Measurements from ENCODE around the gene ACADM.
A peak's percentile ranks its signal among the peaks of the same experiment; 100 is the strongest.

The ACADM gene

DNA sequence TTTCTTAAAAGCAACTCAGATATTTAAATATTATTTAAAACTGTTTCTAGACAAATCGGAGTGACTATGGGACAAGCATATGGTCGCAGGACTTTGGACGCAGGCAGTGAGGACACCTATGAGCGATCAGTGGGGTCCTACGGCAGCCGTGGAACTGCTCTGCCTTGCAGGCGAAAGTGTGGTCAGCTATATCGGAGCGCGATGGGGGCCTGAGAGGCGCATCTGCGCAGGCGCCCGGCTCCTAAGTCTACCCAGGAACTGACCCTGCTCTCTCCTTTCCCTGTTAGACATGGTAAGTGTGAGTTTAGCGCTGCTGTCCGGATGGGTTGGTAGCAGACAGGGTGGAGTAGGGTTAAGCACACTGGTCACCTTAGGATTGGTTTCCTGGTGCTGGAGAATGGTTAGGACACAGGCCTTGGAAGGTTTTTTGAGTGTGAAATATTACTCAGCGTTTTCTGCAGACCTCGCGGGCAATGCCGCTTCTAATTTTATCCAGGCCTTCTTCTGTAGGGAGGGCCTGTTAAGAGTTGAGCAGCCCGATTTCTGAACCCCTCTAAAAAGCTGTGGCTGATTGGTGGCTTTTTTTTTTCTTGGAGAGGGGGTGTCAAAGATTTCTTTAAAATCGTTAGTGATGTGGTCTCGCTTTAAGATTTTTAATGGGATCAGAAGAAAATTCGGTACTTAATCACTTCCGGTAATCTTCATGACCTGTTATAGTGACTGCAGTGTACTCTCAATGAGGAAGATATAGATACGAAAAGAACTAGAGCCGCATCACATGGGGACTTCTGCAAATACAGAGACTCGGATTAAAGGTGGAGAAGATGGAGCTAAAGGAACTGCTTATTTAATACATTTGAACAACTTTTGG, 61.7 kb downstream of the ACADM start, which contains the start of gene RABGGTB:
TSS of gene RABGGTB (plus strand) at position 274 of the 871 bp plus-strand sequence. CDS start at position 290, 16 bp downstream.
- DNase-seq (ENCODE audit: low read depth) = peak; percentile 93
- H3K4me3 ChIP-seq (ENCODE audit: low read depth, low read length) = peak within 1 kb of the TSS; percentile 78
- TF ChIP-seq, protein P1, sequence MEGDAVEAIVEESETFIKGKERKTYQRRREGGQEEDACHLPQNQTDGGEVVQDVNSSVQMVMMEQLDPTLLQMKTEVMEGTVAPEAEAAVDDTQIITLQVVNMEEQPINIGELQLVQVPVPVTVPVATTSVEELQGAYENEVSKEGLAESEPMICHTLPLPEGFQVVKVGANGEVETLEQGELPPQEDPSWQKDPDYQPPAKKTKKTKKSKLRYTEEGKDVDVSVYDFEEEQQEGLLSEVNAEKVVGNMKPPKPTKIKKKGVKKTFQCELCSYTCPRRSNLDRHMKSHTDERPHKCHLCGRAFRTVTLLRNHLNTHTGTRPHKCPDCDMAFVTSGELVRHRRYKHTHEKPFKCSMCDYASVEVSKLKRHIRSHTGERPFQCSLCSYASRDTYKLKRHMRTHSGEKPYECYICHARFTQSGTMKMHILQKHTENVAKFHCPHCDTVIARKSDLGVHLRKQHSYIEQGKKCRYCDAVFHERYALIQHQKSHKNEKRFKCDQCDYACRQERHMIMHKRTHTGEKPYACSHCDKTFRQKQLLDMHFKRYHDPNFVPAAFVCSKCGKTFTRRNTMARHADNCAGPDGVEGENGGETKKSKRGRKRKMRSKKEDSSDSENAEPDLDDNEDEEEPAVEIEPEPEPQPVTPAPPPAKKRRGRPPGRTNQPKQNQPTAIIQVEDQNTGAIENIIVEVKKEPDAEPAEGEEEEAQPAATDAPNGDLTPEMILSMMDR (IDR thresholded peaks at IDR 0.05; ENCODE audit: low read depth, low read length, missing control alignments) = no peak

DNA sequence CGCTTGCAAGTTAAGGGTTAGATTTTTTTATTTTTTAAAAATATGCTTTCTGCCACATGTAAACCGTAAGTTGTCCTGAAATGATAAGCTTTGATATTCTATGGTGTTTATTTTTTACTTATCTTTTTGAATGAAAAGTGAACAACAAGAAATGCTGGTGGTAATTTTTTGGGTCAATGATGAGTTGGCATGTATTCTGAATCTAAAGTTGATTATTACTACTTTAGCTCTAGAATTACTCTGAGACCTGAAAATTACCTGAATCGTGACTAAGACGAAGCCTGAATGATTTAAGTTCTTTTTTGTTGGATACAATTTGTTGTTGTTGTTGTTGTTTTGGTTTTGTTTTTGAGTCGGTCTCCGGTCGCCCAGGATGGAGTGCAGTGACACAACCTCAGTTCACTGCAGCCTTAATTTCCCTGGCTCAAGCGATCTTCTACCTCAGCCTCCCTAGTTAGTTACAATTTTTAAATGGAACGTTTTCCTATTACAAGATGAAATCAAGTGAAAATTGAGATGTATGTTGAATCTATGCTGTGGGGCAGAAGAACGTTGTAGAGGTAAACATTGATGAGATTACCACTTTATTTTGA, 62.5 kb downstream of the ACADM start:
- TF ChIP-seq, protein P1 (IDR thresholded peaks at IDR 0.05; ENCODE audit: low read depth, low read length, missing control alignments) = no peak
- H3K4me3 ChIP-seq (ENCODE audit: low read depth, low read length) = peak overlapping the region; percentile 78
- DNase-seq (ENCODE audit: low read depth) = no peak

DNA sequence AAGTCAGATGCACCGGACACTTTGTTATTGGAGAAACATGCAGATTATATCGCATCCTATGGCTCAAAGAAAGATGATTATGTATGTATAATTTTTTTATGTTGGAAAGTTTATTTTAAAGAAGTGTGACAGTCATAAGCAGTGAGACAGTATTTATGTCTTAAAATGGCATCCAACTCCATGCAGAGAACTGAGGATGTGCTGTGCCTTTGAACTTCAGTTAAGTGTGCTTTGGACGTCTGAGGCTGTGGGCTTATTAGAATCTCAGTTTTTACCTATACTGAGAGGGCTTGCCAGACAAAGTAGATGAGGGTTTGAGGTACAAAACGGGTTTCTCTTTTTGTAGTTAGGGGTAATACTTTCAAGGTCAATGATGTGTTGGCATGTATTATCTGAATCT, 63.0 kb downstream of the ACADM start:
- TF ChIP-seq, protein P1 (IDR thresholded peaks at IDR 0.05; ENCODE audit: low read depth, low read length, missing control alignments) = no peak
- H3K4me3 ChIP-seq (ENCODE audit: low read depth, low read length) = peak overlapping the region; percentile 78
- DNase-seq (ENCODE audit: low read depth) = no peak

DNA sequence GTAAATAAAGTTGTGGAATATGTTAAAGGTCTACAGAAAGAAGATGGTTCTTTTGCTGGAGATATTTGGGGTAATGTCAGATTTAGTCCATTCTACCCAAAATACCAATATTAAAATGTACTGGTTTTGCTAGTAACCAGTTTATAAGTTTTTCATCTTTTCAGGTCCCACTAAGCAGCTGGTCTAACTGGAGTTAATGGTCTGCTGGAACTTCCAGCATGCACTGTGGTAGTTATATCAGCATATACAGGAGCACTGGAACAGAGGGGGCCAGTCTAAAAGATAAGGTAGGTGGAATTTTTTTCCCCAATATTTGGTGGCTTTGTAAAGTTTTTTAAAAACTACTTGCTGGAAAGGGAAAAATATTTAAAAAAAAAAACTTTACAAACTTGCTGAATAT, 65.5 kb downstream of the ACADM start:
- TF ChIP-seq, protein P1 (IDR thresholded peaks at IDR 0.05; ENCODE audit: low read depth, low read length, missing control alignments) = no peak
- H3K4me3 ChIP-seq (ENCODE audit: low read depth, low read length) = peak overlapping the region; percentile 78; the same call in 1 of the 2 replicates
- DNase-seq (ENCODE audit: low read depth) = no peak

DNA sequence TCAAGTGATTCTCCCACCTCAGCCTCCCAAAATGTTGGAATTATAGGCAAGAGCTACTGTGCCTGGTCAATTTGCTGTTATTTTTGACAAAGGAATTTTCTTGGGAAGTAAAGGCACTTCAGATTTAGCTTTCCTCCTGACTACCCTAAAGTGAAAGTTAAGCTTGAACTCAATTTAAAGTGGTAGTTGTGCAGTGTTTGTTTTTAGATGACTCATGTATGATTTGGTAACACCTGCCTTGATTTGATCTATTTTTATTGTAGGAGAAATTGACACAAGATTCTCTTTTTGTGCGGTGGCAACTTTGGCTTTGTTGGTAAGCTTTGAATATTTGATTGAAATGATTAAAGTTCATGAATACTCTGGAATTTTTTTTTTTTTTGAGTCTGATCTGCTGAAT, 66.5 kb downstream of the ACADM start:
- H3K4me3 ChIP-seq (ENCODE audit: low read depth, low read length) = peak overlapping the region; percentile 78; the same call in 1 of the 2 replicates
- no peak for DNase-seq (ENCODE audit: low read depth)
- TF ChIP-seq, protein P1 (IDR thresholded peaks at IDR 0.05; ENCODE audit: low read depth, low read length, missing control alignments) = no peak

DNA sequence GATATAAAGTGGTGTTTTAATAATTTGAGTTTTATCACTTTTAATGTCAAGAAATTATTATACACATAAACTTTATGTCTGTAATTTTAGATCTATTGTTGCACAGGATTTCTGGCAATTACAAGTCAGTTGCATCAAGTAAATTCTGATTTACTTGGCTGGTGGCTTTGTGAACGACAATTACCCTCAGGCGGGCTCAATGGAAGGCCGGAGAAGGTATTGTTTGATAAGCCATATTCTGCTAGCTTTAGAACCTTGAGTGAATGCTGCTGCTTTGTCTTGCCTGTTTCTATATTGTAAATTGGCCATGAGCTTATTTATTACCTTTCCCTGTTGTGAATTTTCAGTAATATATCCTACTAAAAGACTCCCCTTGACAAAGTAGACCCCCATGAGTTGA, 67.6 kb downstream of the ACADM start:
- TF ChIP-seq, protein P1 (IDR thresholded peaks at IDR 0.05; ENCODE audit: low read depth, low read length, missing control alignments) = no peak
- DNase-seq (ENCODE audit: low read depth) = no peak
- H3K4me3 ChIP-seq (ENCODE audit: low read depth, low read length) = no peak overlapping the region
